Panc1 (cell line): ENCODE results near the gene PSMA5. TPM values are rescaled to one million over a fixed set of nuclear protein-coding genes. Genes with fewer than 3 reads are reported as not detected.

Source experiments
- ATAC-seq: fragments of 200-7000 bp; cut with Tn5 transposase; 2 replicates; pipeline ENCODE4 v1.9.1; 2020; ENCODE audit warnings: mild to moderate bottlenecking, moderate library complexity
- BruUV-seq: library from RNA; stranded (reverse); fragments of 400-500 nt; replicated peaks from 2 replicates; lab custom pipeline; 2021; lab: Mats Ljungman, UMichigan
- CTCF ChIA-PET: fragments of 300-600 bp; sonication (Branson Sonifier 250); formaldehyde crosslinking; loops from one replicate; lab custom pipeline; 2022; ENCODE audit warnings: antibody characterized with exemption; lab: Charles Lee
- POLR2A ChIA-PET: fragments of 300-600 bp; sonication (Branson Sonifier 250); formaldehyde crosslinking; loops from one replicate; lab custom pipeline; 2022; ENCODE audit warnings: antibody characterized with exemption; lab: Charles Lee
- DNase-seq: peaks from one replicate; pipeline ENCODE4 v3.0.0-alpha.2; 2010; ENCODE audit warnings: low read depth, low spot score
- H3K27ac ChIP-seq: 2 replicates; pipeline ENCODE4 v1.5.1; 2011; ENCODE audit warnings: mild to moderate bottlenecking, low read length, inconsistent platforms
- H3K27me3 ChIP-seq: fragments of 200-500 bp; sonication (Bioruptor generic); 2 replicates; pipeline ENCODE4 v1.6.0; 2014; ENCODE audit warnings: low read length, inconsistent platforms; ENCODE audit not compliant: control insufficient read depth, insufficient read depth
- H3K36me3 ChIP-seq: fragments of 200-500 bp; sonication (Bioruptor generic); 2 replicates; pipeline ENCODE4 v1.5.1; 2014; ENCODE audit warnings: inconsistent platforms, mild to moderate bottlenecking, low read length, moderate library complexity; ENCODE audit not compliant: control insufficient read depth, insufficient read depth
- H3K4me1 ChIP-seq: 2 replicates; pipeline ENCODE4 v1.5.1; 2011; ENCODE audit warnings: inconsistent platforms, mild to moderate bottlenecking, low read length, moderate library complexity; ENCODE audit not compliant: control insufficient read depth, insufficient read depth
- H3K4me3 ChIP-seq, 2 experiments: 2 replicates each; pipeline ENCODE4 v1.5.1; 2011 to 2012; ENCODE audit warnings: low read depth in 2 of 2, low read length in 2 of 2, mild to moderate bottlenecking in 2 of 2, inconsistent platforms in 1 of 2, moderate library complexity in 1 of 2
- H3K9me3 ChIP-seq: fragments of 200-500 bp; sonication (Bioruptor generic); 2 replicates; pipeline ENCODE4 v1.5.1; 2014; ENCODE audit warnings: low read depth, mild to moderate bottlenecking, inconsistent platforms, low read length, moderate library complexity; ENCODE audit not compliant: control insufficient read depth, insufficient read depth
- POLR2AphosphoS5 ChIP-seq: IDR thresholded peaks from 2 replicates; pipeline ENCODE4 v1.6.1; 2012; ENCODE audit warnings: mild to moderate bottlenecking, low read depth, low read length, moderate library complexity
- SIN3A ChIP-seq: IDR thresholded peaks from 2 replicates; pipeline ENCODE4 v1.6.1; 2012; ENCODE audit warnings: low read depth, mild to moderate bottlenecking, low read length, moderate library complexity, borderline replicate concordance; ENCODE audit not compliant: insufficient read depth
- TCF7L2 ChIP-seq: IDR thresholded peaks from 2 replicates; pipeline ENCODE4 v1.6.1; 2011; ENCODE audit warnings: mild to moderate bottlenecking, low read depth, low read length, inconsistent platforms
- in situ Hi-C: cut with HindIII; loops from 2 replicates; pipeline ENCODE4 v1.10.0; 2016; ENCODE audit warnings: low sequenced_read_pairs, low pct_unique_long_range_greater_than_20kb
- intact Hi-C: fragments of 100-400 bp; cut with micrococcal nuclease; formaldehyde crosslinking; loops from one replicate; pipeline ENCODE4 v1.10.0; 2022; ENCODE audit not compliant: unreplicated experiment
- total RNA-seq: library from RNA; stranded (reverse); gene quantifications from one replicate; pipeline ENCODE4 v1.2.1, GENCODE V29; 2021; ENCODE audit not compliant: unreplicated experiment
- TF ChIP-seq, protein P1 (sequence below), 2 experiments: IDR thresholded peaks; 2 replicates each; pipeline ENCODE4 v1.6.1; 2011 to 2012; ENCODE audit warnings: low read depth in 2 of 2, control low read depth in 1 of 2, low read length in 1 of 2, mild to moderate bottlenecking in 1 of 2, moderate library complexity in 1 of 2; ENCODE audit not compliant: insufficient read depth in 1 of 2
- TF ChIP-seq, protein P2 (sequence below): fragments of 450-650 bp; IDR thresholded peaks from 2 replicates; pipeline ENCODE4 v1.5.1; 2017; ENCODE audit warnings: mild to moderate bottlenecking

PSMA5 gene
- total RNA-seq, 1 experiment from 2014 or later = 118 TPM

- no peak for ATAC-seq
- Histone ChIP-seq H3K27ac (no peak overlapping the region), H3K4me3 (no peak overlapping the region), H3K4me1 (no peaks in the 10 kb centered on the region), H3K36me3 (no peaks in the 10 kb centered on the region), H3K9me3 (no peaks in the 10 kb centered on the region), H3K27me3 (no peaks in the 10 kb centered on the region)
- POLR2A ChIA-PET = no interaction called here
- TF ChIP-seq SIN3A = no peak
- TF ChIP-seq, protein P1, sequence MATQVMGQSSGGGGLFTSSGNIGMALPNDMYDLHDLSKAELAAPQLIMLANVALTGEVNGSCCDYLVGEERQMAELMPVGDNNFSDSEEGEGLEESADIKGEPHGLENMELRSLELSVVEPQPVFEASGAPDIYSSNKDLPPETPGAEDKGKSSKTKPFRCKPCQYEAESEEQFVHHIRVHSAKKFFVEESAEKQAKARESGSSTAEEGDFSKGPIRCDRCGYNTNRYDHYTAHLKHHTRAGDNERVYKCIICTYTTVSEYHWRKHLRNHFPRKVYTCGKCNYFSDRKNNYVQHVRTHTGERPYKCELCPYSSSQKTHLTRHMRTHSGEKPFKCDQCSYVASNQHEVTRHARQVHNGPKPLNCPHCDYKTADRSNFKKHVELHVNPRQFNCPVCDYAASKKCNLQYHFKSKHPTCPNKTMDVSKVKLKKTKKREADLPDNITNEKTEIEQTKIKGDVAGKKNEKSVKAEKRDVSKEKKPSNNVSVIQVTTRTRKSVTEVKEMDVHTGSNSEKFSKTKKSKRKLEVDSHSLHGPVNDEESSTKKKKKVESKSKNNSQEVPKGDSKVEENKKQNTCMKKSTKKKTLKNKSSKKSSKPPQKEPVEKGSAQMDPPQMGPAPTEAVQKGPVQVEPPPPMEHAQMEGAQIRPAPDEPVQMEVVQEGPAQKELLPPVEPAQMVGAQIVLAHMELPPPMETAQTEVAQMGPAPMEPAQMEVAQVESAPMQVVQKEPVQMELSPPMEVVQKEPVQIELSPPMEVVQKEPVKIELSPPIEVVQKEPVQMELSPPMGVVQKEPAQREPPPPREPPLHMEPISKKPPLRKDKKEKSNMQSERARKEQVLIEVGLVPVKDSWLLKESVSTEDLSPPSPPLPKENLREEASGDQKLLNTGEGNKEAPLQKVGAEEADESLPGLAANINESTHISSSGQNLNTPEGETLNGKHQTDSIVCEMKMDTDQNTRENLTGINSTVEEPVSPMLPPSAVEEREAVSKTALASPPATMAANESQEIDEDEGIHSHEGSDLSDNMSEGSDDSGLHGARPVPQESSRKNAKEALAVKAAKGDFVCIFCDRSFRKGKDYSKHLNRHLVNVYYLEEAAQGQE (IDR thresholded peaks at IDR 0.05; ENCODE audit: insufficient read depth in 1 of 2, low read depth in 2 of 2, low read length in 1 of 2) = no peak
- no peak for TF ChIP-seq POLR2AphosphoS5
- TF ChIP-seq, protein P2, sequence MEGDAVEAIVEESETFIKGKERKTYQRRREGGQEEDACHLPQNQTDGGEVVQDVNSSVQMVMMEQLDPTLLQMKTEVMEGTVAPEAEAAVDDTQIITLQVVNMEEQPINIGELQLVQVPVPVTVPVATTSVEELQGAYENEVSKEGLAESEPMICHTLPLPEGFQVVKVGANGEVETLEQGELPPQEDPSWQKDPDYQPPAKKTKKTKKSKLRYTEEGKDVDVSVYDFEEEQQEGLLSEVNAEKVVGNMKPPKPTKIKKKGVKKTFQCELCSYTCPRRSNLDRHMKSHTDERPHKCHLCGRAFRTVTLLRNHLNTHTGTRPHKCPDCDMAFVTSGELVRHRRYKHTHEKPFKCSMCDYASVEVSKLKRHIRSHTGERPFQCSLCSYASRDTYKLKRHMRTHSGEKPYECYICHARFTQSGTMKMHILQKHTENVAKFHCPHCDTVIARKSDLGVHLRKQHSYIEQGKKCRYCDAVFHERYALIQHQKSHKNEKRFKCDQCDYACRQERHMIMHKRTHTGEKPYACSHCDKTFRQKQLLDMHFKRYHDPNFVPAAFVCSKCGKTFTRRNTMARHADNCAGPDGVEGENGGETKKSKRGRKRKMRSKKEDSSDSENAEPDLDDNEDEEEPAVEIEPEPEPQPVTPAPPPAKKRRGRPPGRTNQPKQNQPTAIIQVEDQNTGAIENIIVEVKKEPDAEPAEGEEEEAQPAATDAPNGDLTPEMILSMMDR = no peak
- no peak for TF ChIP-seq TCF7L2
- no TSS peak for BruUV-seq
- in situ Hi-C loops = no loop called here
- no peak for DNase-seq
- CTCF ChIA-PET = no interaction called here
- intact Hi-C loops = no loop called here
Observed at GRCh38 chr1:109356915-109357314, 69.3 kb downstream of the PSMA5 start.

GRCh38 chr1:109356505-109356904 lies 69.7 kb downstream of the PSMA5 start:
- POLR2A ChIA-PET = no interaction called here
- ATAC-seq (no peak), DNase-seq (no peak)
- H3K4me1 ChIP-seq = no peaks in the 10 kb centered on the region
- H3K36me3 ChIP-seq = no peaks in the 10 kb centered on the region
- H3K27ac ChIP-seq = no peak overlapping the region
- CTCF ChIA-PET = no interaction called here
- TF ChIP-seq, protein P2 = no peak
- intact Hi-C loops (no loop called here), in situ Hi-C loops (no loop called here)
- H3K9me3 ChIP-seq = no peaks in the 10 kb centered on the region
- no peaks in the 10 kb centered on the region for H3K27me3 ChIP-seq
- H3K4me3 ChIP-seq = no peak overlapping the region
- no TSS peak for BruUV-seq

DNA sequence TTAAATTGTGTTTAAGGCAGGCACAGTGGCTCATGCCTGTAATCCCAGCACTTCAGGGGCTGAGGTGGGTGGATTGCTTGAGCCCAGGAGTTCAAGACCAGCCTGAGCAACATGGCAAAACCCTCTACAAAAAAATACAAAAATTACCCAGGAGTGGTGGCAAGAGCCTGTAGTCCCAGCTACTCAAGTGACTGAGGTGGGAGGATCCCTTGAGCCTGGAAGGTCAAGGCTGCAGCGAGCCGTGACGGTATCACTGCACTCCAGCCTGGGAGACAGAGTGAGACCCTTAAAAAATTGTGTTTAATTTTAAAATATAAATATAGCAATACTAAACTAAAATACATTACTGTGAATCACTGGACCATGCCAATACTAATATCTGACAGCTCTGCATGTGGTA lies 71.3 kb downstream of the PSMA5 start:
- no peak for ATAC-seq
- no peak for DNase-seq
- CTCF ChIA-PET = no interaction called here
- BruUV-seq = no TSS peak
- Histone ChIP-seq H3K9me3 (no peaks in the 10 kb centered on the region), H3K4me1 (no peaks in the 10 kb centered on the region), H3K4me3 (no peak overlapping the region), H3K27ac (no peak overlapping the region), H3K27me3 (no peaks in the 10 kb centered on the region), H3K36me3 (no peaks in the 10 kb centered on the region)
- in situ Hi-C loops = no loop called here
- intact Hi-C loops = no loop called here
- TF ChIP-seq POLR2AphosphoS5 (no peak), SIN3A (no peak), TCF7L2 (no peak)
- TF ChIP-seq, protein P1 (IDR thresholded peaks at IDR 0.05; ENCODE audit: insufficient read depth in 1 of 2, low read depth in 2 of 2, low read length in 1 of 2) = no peak
- TF ChIP-seq, protein P2 = no peak
- POLR2A ChIA-PET = interaction anchor here (0.7 kb wide), 1 partner anchor 234 kb away, joined by 3 read pairs; no protein-coding TSS in a partner anchor
